Heart left ventricle (tissue), 16 donors: Measurements from ENCODE around the gene THRAP3. TPM values are rescaled to one million over a fixed set of nuclear protein-coding genes. Genes with fewer than 3 reads are reported as not detected.

Experiments used
- ATAC-seq, 4 donors: fragments of 200-7000 bp; cut with Tn5 transposase; one replicate each; pipeline ENCODE4 v1.9.1; 2020 to 2022; ENCODE audit warnings: moderate library complexity in 4 of 4, mild to moderate bottlenecking in 3 of 4, moderate number of reproducible peaks in 1 of 4
- DNase-seq, 5 donors: peaks; one replicate each; pipeline ENCODE4 v3.0.0-alpha.2; 2020
- H3K27ac ChIP-seq, 12 donors: fragments of 200-600 bp; sonication (generic) in 4 of 12; one replicate each; pipeline versions ENCODE4 v1.5.0 to v1.8.0; 2016 to 2022; ENCODE audit warnings: mild to moderate bottlenecking in 2 of 12
- H3K27me3 ChIP-seq, 9 donors: fragments of 200-600 bp; sonication (generic) in 2 of 9; one replicate each; pipeline versions ENCODE4 v1.5.1 to v1.8.0; 2016 to 2022; ENCODE audit warnings: mild to moderate bottlenecking in 3 of 9
- H3K36me3 ChIP-seq, 9 donors: fragments of 200-600 bp; sonication (generic) in 2 of 9; one replicate each; pipeline versions ENCODE4 v1.5.0 to v1.8.0; 2018 to 2022; ENCODE audit warnings: mild to moderate bottlenecking in 2 of 9
- H3K4me1 ChIP-seq, 12 donors: fragments of 200-600 bp; sonication (generic) in 4 of 12; one replicate each; pipeline versions ENCODE4 v1.5.0 to v1.8.0; 2016 to 2022; ENCODE audit warnings: mild to moderate bottlenecking in 3 of 12
- H3K4me3 ChIP-seq, 12 donors: fragments of 200-600 bp; sonication (generic) in 4 of 12; one replicate each; pipeline versions ENCODE4 v1.5.0 to v1.8.0; 2017 to 2022; ENCODE audit warnings: mild to moderate bottlenecking in 9 of 12, moderate library complexity in 4 of 12
- H3K9me3 ChIP-seq, 12 donors: fragments of 200-600 bp; sonication (generic) in 4 of 12; one replicate each; pipeline versions ENCODE4 v1.5.0 to v1.8.0; 2016 to 2022; ENCODE audit warnings: mild to moderate bottlenecking in 1 of 12
- POLR2A ChIP-seq, 2 donors: fragments of 450-650 bp; IDR thresholded peaks; one replicate each; pipeline ENCODE4 v1.6.1; 2017; ENCODE audit warnings: antibody characterized with exemption in 2 of 2, mild to moderate bottlenecking in 2 of 2, moderate library complexity in 2 of 2
- WGBS, 4 donors: extraction: QIAGEN DNeasy Blood & Tissue Kit in 2 of 4; methylation state at CpG; one replicate each; pipeline versions ENCODE4 v1.1.5 to v1.1.7; 2013 to 2018; 5-methylcytosine and 5-hydroxymethylcytosine counted together
- intact Hi-C, 10 donors: fragments of 100-400 bp; cut with DNase I; formaldehyde crosslinking; loops; one replicate each; pipeline versions ENCODE4 v1.11.1 to v1.14.2; 2022
- polyA plus RNA-seq, 2 donors: library from polyadenylated mRNA; stranded (reverse); fragments of 200-250 nt; gene quantifications; one replicate each; pipeline ENCODE4 v1.2.3, GENCODE V29; 2013
- total RNA-seq, 9 donors: library from RNA; depleted of rRNA in 2 of 9; stranded (reverse); fragments of >200 nt in 2 of 9; fragmentation: NEBNext Ultra II Directional in 3 of 9; extraction: Animal tissue kit (Norgen Biotek cat#: 25700) in 3 of 9; gene quantifications; one replicate each; pipeline versions ENCODE4 v1.1.0 to v1.2.4, GENCODE V29; 2016 to 2023
- TF ChIP-seq, protein P1 (sequence below), 12 donors: fragments of 200-600 bp; sonication (generic) in 4 of 12; IDR thresholded peaks; one replicate each; pipeline versions ENCODE4 v1.5.0 to v1.8.0; 2018 to 2022; ENCODE audit warnings: antibody characterized with exemption in 12 of 12, mild to moderate bottlenecking in 5 of 12
- donor health status: ischemic (EF 13 %, LVEDD 7.1; RV severe dilation, severe dysfunction).
- donor health status: healthy with polysubstance abuse.
- donor health status: DM: no; HTN: yes; CAD: no.
- donor health status: DM: no; HTN: no; CAD: no.
- donor health status: ischemic (EF 25% LVEDD 6.9; RV normal size, moderate dysfunction).
- donor health status: ischemic (EF 25% LVEDD 5.7; RV mildly dilated, moderate dysfunction).
- donor health status: healthy.
- donor health status: DM: yes; HTN: yes; CAD: no.
- donor health status: ischemic (EF 35%, LVEDD 5.7; RV mildly dilated, moderate dysfunction).
- donor health status: nonischemic (EF 11% LVEDD 7.7; RV severe dilation, severe dysfunction).
- donor health status: DM: yes; HTN: yes; CAD: no.
- donor health status: PGD.
- donor health status: ischemic (EF 29% LVEDD 5.4; RV normal size, mild dysfunction).
- donor health status: nonischemic (EF 23%, LVEDD 6.1; RV moderate dilation, normal function).

THRAP3 gene
- total and polyA plus RNA-seq, 11 donors = 27.9 to 106 (median 90.1) TPM

DNA sequence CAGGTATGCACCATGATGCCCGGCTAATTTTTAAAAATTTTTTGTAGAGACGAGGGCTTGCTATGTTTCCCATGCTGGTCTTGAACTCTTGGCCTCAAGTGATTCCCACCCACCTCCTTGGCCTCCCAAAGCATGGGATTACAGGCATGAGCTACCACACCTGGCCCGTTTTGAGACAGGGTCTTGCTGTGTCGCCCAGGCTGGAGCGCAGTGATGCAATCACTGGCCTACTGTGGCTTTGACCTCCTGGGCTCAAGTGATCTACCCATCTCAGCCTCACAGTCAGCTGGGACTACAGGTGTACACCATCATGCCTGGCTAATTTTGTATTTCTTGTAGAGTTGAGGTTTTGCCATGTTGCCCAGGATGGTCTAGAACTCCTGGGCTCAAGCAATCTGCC is 74.4 kb downstream of the THRAP3 start:
- no peak overlapping the region for H3K27ac ChIP-seq
- H3K27me3 ChIP-seq = no peaks in the 10 kb centered on the region
- TF ChIP-seq POLR2A (IDR thresholded peaks at IDR 0.05) = no peak
- TF ChIP-seq, protein P1, sequence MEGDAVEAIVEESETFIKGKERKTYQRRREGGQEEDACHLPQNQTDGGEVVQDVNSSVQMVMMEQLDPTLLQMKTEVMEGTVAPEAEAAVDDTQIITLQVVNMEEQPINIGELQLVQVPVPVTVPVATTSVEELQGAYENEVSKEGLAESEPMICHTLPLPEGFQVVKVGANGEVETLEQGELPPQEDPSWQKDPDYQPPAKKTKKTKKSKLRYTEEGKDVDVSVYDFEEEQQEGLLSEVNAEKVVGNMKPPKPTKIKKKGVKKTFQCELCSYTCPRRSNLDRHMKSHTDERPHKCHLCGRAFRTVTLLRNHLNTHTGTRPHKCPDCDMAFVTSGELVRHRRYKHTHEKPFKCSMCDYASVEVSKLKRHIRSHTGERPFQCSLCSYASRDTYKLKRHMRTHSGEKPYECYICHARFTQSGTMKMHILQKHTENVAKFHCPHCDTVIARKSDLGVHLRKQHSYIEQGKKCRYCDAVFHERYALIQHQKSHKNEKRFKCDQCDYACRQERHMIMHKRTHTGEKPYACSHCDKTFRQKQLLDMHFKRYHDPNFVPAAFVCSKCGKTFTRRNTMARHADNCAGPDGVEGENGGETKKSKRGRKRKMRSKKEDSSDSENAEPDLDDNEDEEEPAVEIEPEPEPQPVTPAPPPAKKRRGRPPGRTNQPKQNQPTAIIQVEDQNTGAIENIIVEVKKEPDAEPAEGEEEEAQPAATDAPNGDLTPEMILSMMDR (IDR thresholded peaks at IDR 0.05) = no peak
- H3K4me1 ChIP-seq = peaks cover 0 to 14% (median 6%) of the 10 kb centered on the region in 12 donors
- DNase-seq (no peak), ATAC-seq (no peak)
- 87 to 96% (median 90%) methylated on average over 5 of the region's 5 CpGs for WGBS, 4 donors
- intact Hi-C loops = loop anchor here in 1 of 10 donors (10.0 kb wide), 1 partner anchor 194 kb away; no protein-coding TSS in a partner anchor
- H3K4me3 ChIP-seq = no peak overlapping the region
- H3K36me3 ChIP-seq = peaks cover 0 to 99% (median 92%) of the 10 kb centered on the region in 9 donors
- no peaks in the 10 kb centered on the region for H3K9me3 ChIP-seq

DNA sequence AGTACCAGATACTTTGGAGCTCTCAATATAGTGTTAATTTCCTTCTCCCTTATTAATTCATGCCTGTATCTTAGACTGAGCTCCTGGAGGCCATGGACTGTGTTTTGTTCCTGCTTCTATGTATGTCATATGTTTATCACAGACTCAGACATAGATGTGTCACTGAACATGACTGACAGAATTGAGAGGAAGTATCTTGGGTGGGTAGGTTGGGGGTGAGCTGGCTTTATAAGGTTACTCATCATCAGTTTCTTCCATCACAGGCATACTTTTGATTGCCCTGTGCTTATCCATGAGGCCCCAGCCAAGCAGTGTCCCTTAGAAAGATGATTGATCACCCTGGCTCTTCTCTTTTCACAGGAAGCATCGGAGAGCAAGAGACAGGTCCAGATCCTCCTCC is 76.3 kb downstream of the THRAP3 start:
- DNase-seq = no peak

DNA sequence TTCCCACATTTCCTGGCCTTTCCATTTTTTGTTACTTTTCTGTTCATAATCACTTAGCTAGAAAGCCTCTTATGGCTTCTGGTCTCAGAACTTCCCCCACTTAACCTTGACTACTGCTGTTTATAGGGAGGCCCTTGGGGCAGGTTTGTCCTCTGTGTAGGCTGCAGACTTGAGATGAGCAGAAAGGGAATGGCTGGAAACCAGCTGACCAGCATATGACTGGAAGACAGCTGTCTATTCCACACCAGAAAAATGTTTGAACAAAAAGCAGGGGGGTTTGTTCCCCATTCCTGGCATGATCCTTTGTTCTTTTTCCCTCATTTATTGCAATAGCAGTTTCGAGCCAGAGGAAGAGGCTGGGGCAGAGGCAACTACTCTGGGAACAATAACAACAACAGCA is 77.0 kb downstream of the THRAP3 start:
- TF ChIP-seq POLR2A (IDR thresholded peaks at IDR 0.05) = no peak
- H3K27me3 ChIP-seq = no peaks in the 10 kb centered on the region
- DNase-seq (no peak), ATAC-seq (no peak)
- intact Hi-C loops = no loop called here
- 68 to 89% (median 79%) methylated on average over 1 of the region's 1 CpG for WGBS, 4 donors
- peak overlapping the region in 1 of 12 donors; percentile 43 for H3K27ac ChIP-seq
- peaks cover 0 to 30% (median 13%) of the 10 kb centered on the region in 12 donors for H3K4me1 ChIP-seq
- no peak overlapping the region for H3K4me3 ChIP-seq
- H3K36me3 ChIP-seq = peaks cover 0 to 91% (median 81%) of the 10 kb centered on the region in 9 donors
- no peaks in the 10 kb centered on the region for H3K9me3 ChIP-seq

More for the DNA sequence above, 76.3 kb downstream of the THRAP3 start:
- H3K27ac ChIP-seq = peak overlapping the region in 6 of 12 donors; percentile 1 to 52 (median 43)
- no peak for TF ChIP-seq POLR2A (IDR thresholded peaks at IDR 0.05)
- TF ChIP-seq, protein P1 (IDR thresholded peaks at IDR 0.05) = no peak
- H3K27me3 ChIP-seq = no peaks in the 10 kb centered on the region
- 81 to 100% (median 94%) methylated on average over 1 of the region's 1 CpG for WGBS, 4 donors
- no peak for ATAC-seq
- H3K9me3 ChIP-seq = no peaks in the 10 kb centered on the region
- no peak overlapping the region for H3K4me3 ChIP-seq
- intact Hi-C loops = no loop called here
- H3K36me3 ChIP-seq = peaks cover 0 to 98% (median 88%) of the 10 kb centered on the region in 9 donors
- peaks cover 0 to 23% (median 6%) of the 10 kb centered on the region in 12 donors for H3K4me1 ChIP-seq

GRCh38 chr1:36303244-36303643 is 79.0 kb downstream of the THRAP3 start:
- DNase-seq (no peak), ATAC-seq (no peak)
- no peak for TF ChIP-seq POLR2A (IDR thresholded peaks at IDR 0.05)
- TF ChIP-seq, protein P1 (IDR thresholded peaks at IDR 0.05) = no peak
- H3K4me3 ChIP-seq = no peak overlapping the region
- H3K36me3 ChIP-seq = peaks cover 0 to 70% (median 60%) of the 10 kb centered on the region in 9 donors
- H3K27me3 ChIP-seq = no peaks in the 10 kb centered on the region
- intact Hi-C loops = no loop called here
- peaks cover 0 to 38% (median 24%) of the 10 kb centered on the region in 12 donors for H3K4me1 ChIP-seq
- no peaks in the 10 kb centered on the region for H3K9me3 ChIP-seq
- 70 to 80% (median 75%) methylated on average over 5 of the region's 5 CpGs for WGBS, 4 donors
- no peak overlapping the region for H3K27ac ChIP-seq
